Fibroblast of mammary gland (primary cell): ENCODE measurements around the gene SCO1.
A peak's percentile ranks its signal among the peaks of the same experiment; 100 is the strongest.

Source experiments
- DNase-seq: peaks from one replicate; pipeline ENCODE4 v3.0.0-alpha.2; 2010; ENCODE audit warnings: low read depth
- H3K4me3 ChIP-seq: 2 replicates; pipeline ENCODE4 v1.5.1; 2011; ENCODE audit warnings: low read depth, mild to moderate bottlenecking, low read length, moderate library complexity; ENCODE audit not compliant: control insufficient read depth
- CTCF ChIP-seq: conservative IDR thresholded peaks from 2 replicates; pipeline ENCODE4 v1.5.1; 2011; ENCODE audit warnings: low read depth, low read length, inconsistent platforms; ENCODE audit not compliant: control insufficient read depth, insufficient read depth

The SCO1 gene

GRCh38 chr17:10697092-10698081, at the start of gene SCO1, which contains the start of gene ADPRM:
SCO1 (minus strand) TSS chr17:10697533; CDS start chr17:10697507, 26 bp downstream.
ADPRM (plus strand) TSS chr17:10697594; CDS start chr17:10704927, 7,333 bp downstream.
- peak; percentile 29 for TF ChIP-seq CTCF
- peak; percentile 92 for DNase-seq
- peak within 1 kb of the TSS; percentile 95 for H3K4me3 ChIP-seq

GRCh38 chr17:10745231-10745630, 47.9 kb upstream of the SCO1 start:
- H3K4me3 ChIP-seq = no peak overlapping the region
- DNase-seq = peak; percentile 57
- no peak for TF ChIP-seq CTCF

GRCh38 chr17:10744501-10745000, 47.2 kb upstream of the SCO1 start:
- DNase-seq = no peak
- no peak for TF ChIP-seq CTCF

GRCh38 chr17:10743316-10744009, 46.1 kb upstream of the SCO1 start:
- TF ChIP-seq CTCF = no peak
- peak; percentile 82 for DNase-seq
- H3K4me3 ChIP-seq = no peak overlapping the region

More at GRCh38 chr17:10744501-10745000, 47.2 kb upstream of the SCO1 start:
- H3K4me3 ChIP-seq = no peak overlapping the region

GRCh38 chr17:10742431-10742830, 45.1 kb upstream of the SCO1 start:
- H3K4me3 ChIP-seq = no peak overlapping the region
- no peak for TF ChIP-seq CTCF
- DNase-seq = no peak

- TF ChIP-seq CTCF = no peak
- no peak overlapping the region for H3K4me3 ChIP-seq
- no peak for DNase-seq
Measured at GRCh38 chr17:10741416-10742135, 44.2 kb upstream of the SCO1 start.
